Ammon's horn (tissue), 1 donor: ENCODE data around the gene PCNT.

Experiments
- DNase-seq: peaks from one replicate; pipeline ENCODE4 v3.0.0-alpha.2; 2016; ENCODE audit warnings: low spot score

PCNT gene

GRCh38 chr21:46334351-46335140 lies 10.6 kb downstream of the PCNT start:
- DNase-seq: no peak

GRCh38 chr21:46336603-46337002 lies 12.6 kb downstream of the PCNT start:
- DNase-seq: no peak

- no peak for DNase-seq
Observed at GRCh38 chr21:46340998-46341397, 17.0 kb downstream of the PCNT start.

DNA sequence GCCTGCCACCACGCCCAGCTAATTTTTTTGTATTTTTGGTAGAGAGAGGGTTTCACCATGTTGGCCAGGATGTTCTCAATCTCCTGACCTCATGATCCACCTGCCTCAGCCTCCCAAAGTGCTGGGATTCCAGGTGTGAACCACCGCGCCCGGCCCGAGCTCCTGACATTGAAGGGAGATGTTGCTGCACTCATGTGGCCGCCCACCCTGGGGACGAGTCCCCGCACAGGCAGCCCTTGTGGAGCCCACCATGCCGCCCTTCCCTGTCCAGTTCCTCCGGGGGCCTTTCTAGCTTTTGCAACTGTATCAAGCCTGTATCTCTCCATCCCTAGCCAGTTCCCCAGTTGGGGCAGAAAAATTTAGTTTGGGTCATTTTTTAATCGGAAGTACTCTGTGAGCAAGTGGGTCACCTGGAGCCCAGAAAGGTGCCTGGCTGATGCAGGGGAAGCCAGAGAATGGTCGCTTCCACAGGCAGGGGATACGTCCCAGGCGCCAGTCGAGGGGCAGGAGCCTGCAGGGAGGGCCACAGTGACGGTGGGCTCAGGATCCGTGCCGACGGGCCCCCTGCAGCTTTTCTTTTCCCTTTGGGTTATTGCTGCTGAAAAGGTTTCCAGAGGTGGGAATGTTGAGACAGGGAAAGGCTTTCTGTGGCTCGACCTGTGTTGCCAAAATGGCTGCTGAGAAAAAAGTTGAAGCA lies 20.4 kb downstream of the PCNT start:
- no peak for DNase-seq

DNA sequence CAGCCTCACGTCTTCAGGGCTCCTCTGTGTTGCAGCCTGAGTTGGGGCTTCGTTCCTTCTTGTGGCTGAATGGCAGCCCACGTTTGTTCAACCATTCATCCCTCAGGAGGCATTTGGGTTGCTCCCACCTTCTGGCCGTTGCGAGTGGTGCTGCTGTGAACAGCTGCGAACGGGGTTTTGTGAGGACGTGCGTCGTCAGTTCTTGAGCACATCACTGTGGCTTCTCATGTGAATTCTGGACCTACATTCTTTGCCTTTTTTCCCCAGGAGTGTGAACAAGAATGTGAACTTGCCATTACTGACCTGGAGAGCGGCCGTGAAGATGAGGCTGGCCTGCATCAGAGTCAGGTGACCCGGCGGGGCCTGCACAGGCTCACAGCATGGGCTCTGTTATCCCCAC lies 21.9 kb downstream of the PCNT start:
- no peak for DNase-seq

- DNase-seq: no peak
Observed at GRCh38 chr21:46346296-46347202, 22.6 kb downstream of the PCNT start.

DNA sequence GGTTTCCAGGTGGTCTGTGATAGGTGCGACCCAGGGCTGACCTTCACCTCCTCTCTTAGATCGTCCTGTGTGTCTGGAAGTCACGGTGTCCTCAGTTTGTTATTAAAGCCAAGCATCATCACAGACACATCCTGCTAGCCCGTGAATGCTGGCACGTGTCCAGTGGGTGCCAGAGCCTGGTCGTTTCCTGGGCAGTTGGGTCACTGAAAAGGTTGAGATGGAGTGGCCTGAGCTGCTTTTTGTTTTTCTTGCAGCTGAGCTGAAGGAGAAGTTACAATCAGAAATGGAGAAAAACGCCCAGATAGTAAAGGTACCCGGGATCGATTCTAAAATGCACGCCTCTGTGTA lies 23.2 kb downstream of the PCNT start:
- no peak for DNase-seq

- DNase-seq: no peak
Observed at GRCh38 chr21:46347791-46348381, 23.9 kb downstream of the PCNT start.

GRCh38 chr21:46349134-46349760 lies 25.3 kb downstream of the PCNT start:
- DNase-seq: no peak

DNA sequence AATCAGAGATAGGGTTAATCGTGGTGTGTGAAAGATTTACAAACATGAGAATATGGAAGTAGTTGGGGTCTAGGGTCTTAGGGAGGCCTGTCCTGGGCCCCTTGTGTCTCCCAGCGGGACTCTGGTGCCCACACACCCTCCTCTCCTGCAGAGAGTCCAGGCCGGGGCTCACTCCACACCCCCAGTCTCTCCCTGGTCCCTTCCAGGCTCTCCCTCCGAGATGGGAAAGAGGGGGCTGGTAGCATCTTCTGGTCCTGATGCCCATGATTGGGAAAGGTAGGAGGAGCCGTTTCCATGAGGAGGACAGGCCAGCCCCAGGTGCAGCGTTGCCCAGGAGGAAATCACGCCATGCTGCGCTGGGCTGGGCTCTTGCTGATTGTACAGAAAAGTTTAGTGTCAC lies 26.6 kb downstream of the PCNT start:
- DNase-seq: no peak

DNA sequence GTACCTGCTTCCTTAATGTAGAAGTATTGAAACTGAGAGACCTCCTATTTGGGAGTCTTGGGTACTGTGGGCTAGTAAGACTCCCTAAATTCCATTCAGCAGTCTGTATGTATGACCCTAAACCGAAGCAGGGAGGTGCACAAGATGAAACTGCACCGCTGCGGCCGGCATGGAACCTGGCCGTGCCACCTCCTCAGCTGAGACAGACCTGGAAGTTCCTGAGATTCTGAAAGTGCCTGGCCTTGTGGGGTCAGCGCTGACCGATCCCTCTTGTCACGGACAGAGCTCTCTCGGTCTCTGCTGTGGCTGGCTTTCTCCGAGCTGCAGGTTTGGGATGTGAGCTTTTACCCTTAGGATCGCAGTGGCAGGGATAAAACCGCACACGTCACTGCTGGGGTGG lies 27.0 kb downstream of the PCNT start:
- no peak for DNase-seq

DNA sequence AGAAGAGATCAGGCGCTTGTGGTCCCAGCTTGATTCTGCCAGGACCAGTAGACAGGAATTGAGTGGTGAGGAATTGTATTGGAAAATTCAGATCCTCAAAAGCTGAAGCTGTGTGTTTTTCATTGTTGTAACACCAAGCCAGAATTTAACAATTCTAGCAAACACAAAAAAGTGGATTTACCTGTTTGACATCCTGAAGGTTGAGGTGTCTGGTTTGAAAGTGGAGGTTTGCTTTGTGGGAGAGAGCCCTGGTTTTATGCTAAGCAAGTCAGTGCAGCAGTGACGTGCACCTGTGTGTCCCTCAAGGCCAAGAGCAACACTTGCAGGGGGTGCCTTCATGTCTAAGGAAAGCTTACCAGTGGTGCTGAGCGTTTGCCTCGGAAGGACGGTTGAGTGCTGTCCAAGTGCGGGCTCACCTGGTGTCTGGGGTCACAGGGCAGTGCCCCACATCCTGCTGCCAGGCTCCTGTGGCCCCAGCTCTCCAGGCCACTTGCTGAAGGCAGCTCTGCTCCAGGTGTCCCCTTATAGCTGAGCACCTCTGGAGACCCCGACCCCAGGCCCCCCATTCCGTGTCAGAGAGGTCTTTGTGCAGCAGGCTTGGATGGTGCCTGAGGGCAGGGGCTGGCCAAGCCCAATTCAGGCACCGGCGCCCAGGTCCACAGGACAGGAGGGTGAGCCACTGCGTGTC lies 27.7 kb downstream of the PCNT start:
- DNase-seq: no peak

DNA sequence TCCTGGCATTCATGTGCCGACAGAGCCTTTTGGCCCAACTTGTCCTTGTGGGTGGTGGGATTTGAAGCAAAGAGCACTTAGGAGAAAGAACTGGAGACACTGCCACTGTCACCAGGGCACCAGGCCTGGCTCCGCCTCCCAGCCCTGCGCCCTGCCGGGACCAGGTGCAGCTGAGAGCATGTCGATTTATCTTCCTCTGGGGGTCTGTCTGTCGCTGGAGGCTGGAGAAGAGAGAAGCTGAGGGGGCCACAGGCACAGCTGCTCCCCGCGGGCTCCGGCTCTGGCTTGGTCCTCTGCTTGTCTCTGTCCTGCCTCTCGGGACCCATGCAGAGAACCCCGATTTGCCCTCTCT lies 28.2 kb downstream of the PCNT start:
- DNase-seq: no peak

DNA sequence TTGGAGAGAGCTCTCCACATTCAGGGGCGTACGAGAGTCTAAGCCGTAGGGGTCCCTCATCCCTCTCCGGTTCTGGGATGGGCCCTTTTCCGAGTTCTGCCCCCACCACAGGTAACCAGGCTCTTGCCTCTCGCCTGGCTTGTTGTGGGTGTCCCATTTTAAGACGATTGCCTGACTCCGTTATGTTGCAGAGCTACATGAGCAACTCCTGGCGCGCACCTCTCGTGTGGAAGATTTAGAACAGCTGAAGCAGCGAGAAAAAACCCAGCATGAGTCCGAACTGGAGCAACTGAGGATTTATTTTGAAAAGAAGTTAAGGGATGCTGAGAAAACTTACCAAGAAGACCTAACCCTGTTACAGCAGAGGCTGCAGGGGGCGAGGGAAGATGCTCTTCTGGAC lies 29.0 kb downstream of the PCNT start:
- no peak for DNase-seq

DNA sequence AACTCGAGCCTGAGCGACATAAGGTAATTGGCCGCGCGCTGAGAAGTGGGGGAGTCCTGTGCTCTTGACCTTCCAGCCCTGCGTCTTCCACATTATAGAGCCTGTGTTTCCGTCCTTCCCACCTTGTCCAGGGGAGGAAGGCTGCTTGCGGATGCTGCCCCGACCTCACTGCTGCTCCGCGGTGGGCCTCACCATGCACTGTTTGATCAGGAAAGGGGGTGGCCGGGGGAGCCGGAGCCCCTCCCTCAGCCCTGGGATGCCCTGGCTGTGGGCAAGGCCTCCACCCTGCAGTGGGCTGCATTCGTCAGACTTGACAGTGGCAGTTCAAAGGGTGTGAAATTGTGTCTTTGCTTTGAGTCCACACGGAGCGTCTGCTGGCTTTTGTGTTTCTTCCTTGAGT lies 30.1 kb downstream of the PCNT start:
- no peak for DNase-seq

DNA sequence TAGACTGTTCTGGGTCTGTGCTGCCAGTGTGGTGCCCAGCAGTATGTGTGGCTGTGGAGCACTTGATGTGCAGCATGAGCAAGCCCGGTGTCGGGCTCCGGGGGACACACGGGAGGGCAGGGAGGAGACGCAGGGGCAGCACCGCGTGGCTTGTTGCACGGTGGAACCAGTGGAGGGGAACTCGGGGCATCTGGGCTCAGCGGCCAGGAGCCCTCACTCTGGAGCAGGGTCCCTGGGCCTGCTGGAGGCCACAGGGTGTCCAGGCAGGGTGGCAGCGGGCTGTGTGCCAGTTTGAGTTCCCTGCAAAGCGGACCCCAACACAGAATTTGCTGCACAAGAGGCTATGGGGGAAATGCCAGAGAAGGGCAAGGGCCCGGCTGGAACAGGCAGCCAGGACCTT lies 30.6 kb downstream of the PCNT start:
- no peak for DNase-seq

- no peak for DNase-seq
Observed at GRCh38 chr21:46355161-46356004, 31.4 kb downstream of the PCNT start.

- no peak for DNase-seq
Observed at GRCh38 chr21:46356005-46356338, 32.0 kb downstream of the PCNT start.

DNA sequence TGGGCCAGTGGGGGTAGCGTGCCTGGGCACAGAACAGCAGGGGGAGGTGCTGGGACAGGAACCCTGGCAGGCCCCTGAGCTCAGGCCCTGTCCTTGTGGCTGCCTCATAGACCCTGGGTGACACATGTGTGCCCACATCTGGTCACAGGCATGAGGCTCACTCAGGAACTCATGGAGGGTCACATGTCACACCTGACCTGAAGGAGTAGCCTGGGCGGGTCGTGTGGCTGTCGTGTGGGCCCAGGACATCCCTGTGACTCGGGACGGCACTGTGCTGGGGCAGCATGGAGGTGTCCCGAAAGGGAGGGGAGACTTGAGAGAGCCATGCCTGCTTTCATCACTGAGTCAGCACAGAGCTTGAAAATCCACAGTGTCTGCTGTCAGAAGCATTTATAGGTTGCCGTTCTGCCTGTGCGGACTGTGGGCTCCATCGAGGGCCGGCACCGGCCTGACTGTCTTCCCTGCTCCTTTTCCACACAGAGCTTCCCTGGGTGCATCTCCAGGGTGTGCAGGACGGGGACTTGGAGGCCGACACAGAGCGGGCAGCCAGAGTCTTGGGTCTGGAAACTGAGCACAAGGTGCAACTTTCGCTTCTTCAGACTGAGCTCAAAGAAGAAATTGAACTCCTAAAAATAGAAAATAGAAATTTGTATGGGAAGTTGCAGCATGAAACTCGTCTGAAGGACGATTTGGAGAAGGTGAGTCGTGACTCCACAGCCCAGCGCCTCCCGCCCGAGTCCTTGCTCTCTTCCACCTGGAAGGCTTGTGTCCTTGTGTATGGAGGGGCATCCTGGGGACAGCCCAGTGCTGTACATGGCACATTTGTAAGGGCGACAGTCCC lies 32.8 kb downstream of the PCNT start:
- no peak for DNase-seq

DNA sequence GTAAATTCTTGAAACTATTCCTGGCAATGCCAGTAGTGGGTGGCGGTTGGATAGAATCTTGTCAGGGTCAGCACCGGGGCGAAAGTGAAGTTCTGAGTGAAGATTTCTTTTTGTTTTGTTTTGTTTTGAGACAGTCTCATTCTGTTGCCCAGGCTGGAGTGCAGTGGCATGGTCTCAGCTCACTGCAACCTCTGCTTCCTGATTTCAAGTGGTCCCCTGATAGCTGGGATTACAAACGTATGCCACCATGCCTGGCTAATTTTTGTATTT lies 33.3 kb downstream of the PCNT start:
- no peak for DNase-seq
